ENCODE measurements around the gene PAFAH1B2. TPM values are rescaled to one million over a fixed set of nuclear protein-coding genes. Genes with fewer than 3 reads are reported as not detected.

Gene PAFAH1B2
- total and polyA plus RNA-seq, 2 donors (not counting 3 experiments of a cell fraction or from before 2014, with no cell fraction given): 34.2 to 128 TPM

GRCh38 chr11:117201658-117202305, 57.7 kb downstream of the PAFAH1B2 start:
- H3K27ac ChIP-seq (ENCODE audit: insufficient read depth, low read depth, low read length): no peak overlapping the region

GRCh38 chr11:117202386-117203068, 58.4 kb downstream of the PAFAH1B2 start:
- BruUV-seq (replicated peaks): no TSS peak
- Histone ChIP-seq H3K4me3 (replicated peaks in 1 of 3; ENCODE audit: insufficient read depth in 1 of 3, low read depth in 1 of 3, low read length in 3 of 3) (no peak overlapping the region), H3K9me3 (replicated peaks; ENCODE audit: control insufficient read depth, insufficient read depth, low read length) (no peaks in the 10 kb centered on the region), H3K36me3 (ENCODE audit: control insufficient read depth in 2 of 2, extremely low read depth in 1 of 2, insufficient read depth in 2 of 2, low read length in 2 of 2) (peaks cover 0 to 4% of the 10 kb centered on the region in 2 experiments), H3K27ac (ENCODE audit: insufficient read depth, low read depth, low read length) (no peak overlapping the region), H3K79me2 (ENCODE audit: control insufficient read depth, insufficient read depth, low read length) (no peaks in the 10 kb centered on the region), H3K4me1 (ENCODE audit: control insufficient read depth, extremely low read depth, insufficient read depth, low read length) (peaks cover 9% of the 10 kb centered on the region), H4K20me1 (replicated peaks; ENCODE audit: control insufficient read depth, extremely low read depth, insufficient read depth, low read length) (no peaks in the 10 kb centered on the region), H3K9ac (replicated peaks; ENCODE audit: extremely low read depth, insufficient read depth, low read length) (no peak overlapping the region), H3K9me1 (replicated peaks; ENCODE audit: control insufficient read depth, extremely low read depth, insufficient read depth, low read length) (no peaks in the 10 kb centered on the region), H2AFZ (ENCODE audit: low read depth, low read length) (no peak overlapping the region), H3K27me3 (ENCODE audit: control insufficient read depth in 2 of 2, insufficient read depth in 2 of 2, low read length in 2 of 2) (no peaks in the 10 kb centered on the region), H3K4me2 (ENCODE audit: insufficient read depth, low read length) (no peak overlapping the region)
- DNase-seq (ENCODE audit: low read depth, low spot score) (no peak), FAIRE-seq (no peak)
- ChIA-PET CTCF (interaction anchor here (1.6 kb wide), 1 partner anchor 24 kb away, joined by 6 read pairs; no protein-coding TSS in a partner anchor), POLR2A (no interaction called here)
- intact Hi-C loops (cut with micrococcal nuclease): no loop called here
- dilution Hi-C loops (cut with MboI; ENCODE audit: extremely low pct_ligation_motif_present, low sequenced_read_pairs): no loop called here
- no peak for TF ChIP-seq GATA2 (IDR thresholded peaks at IDR 0.05; ENCODE audit: insufficient read depth, insufficient read length, low read depth, low read length)
- TF ChIP-seq CTCF (IDR thresholded peaks at IDR 0.05; ENCODE audit: extremely low read depth in 1 of 2, insufficient read depth in 1 of 2, low read depth in 1 of 2, low read length in 2 of 2): no peak
- no peak for TF ChIP-seq POLR2A (IDR thresholded peaks at IDR 0.05; ENCODE audit: low read depth, low read length)
- TF ChIP-seq POLR2AphosphoS5 (IDR thresholded peaks at IDR 0.05; ENCODE audit: insufficient read depth, low read depth, low read length): no peak
- no peak for TF ChIP-seq FOS (IDR thresholded peaks at IDR 0.05; ENCODE audit: borderline replicate concordance, insufficient read depth, low read length)
- TF ChIP-seq MAX (IDR thresholded peaks at IDR 0.05; ENCODE audit: insufficient read depth, insufficient read length): no peak
- no peak for TF ChIP-seq EZH2 (IDR thresholded peaks at IDR 0.05; ENCODE audit: borderline replicate concordance, low read depth, low read length, severe bottlenecking)
- TF ChIP-seq MYC (IDR thresholded peaks at IDR 0.05; ENCODE audit: low read depth, low read length): no peak
- TF ChIP-seq JUN (IDR thresholded peaks at IDR 0.05; ENCODE audit: borderline replicate concordance, insufficient read depth, insufficient read length, low read depth): no peak

More at GRCh38 chr11:117201658-117202305, 57.7 kb downstream of the PAFAH1B2 start:
- Histone ChIP-seq H3K79me2 (ENCODE audit: control insufficient read depth, insufficient read depth, low read length) (no peaks in the 10 kb centered on the region), H3K4me2 (ENCODE audit: insufficient read depth, low read length) (no peak overlapping the region), H2AFZ (ENCODE audit: low read depth, low read length) (no peak overlapping the region), H3K4me3 (replicated peaks in 1 of 3; ENCODE audit: insufficient read depth in 1 of 3, low read depth in 1 of 3, low read length in 3 of 3) (no peak overlapping the region), H3K9me3 (replicated peaks; ENCODE audit: control insufficient read depth, insufficient read depth, low read length) (no peaks in the 10 kb centered on the region), H3K36me3 (ENCODE audit: control insufficient read depth in 2 of 2, extremely low read depth in 1 of 2, insufficient read depth in 2 of 2, low read length in 2 of 2) (peaks cover 0 to 4% of the 10 kb centered on the region in 2 experiments), H3K9me1 (replicated peaks; ENCODE audit: control insufficient read depth, extremely low read depth, insufficient read depth, low read length) (no peaks in the 10 kb centered on the region), H3K27me3 (ENCODE audit: control insufficient read depth in 2 of 2, insufficient read depth in 2 of 2, low read length in 2 of 2) (no peaks in the 10 kb centered on the region), H3K9ac (replicated peaks; ENCODE audit: extremely low read depth, insufficient read depth, low read length) (no peak overlapping the region), H3K4me1 (ENCODE audit: control insufficient read depth, extremely low read depth, insufficient read depth, low read length) (peaks cover 9% of the 10 kb centered on the region), H4K20me1 (replicated peaks; ENCODE audit: control insufficient read depth, extremely low read depth, insufficient read depth, low read length) (no peaks in the 10 kb centered on the region)
- no peak for FAIRE-seq
- no peak for DNase-seq (ENCODE audit: low read depth, low spot score)
- no TSS peak for BruUV-seq (replicated peaks)
- dilution Hi-C loops (cut with MboI; ENCODE audit: extremely low pct_ligation_motif_present, low sequenced_read_pairs): no loop called here
- CTCF ChIA-PET: interaction anchor here (0.8 to 1.6 kb wide), 3 partner anchors 20 to 30 kb away, joined by 3 to 6 read pairs (median 3); partner anchors contain the start of gene PCSK7
- intact Hi-C loops (cut with micrococcal nuclease): no loop called here
- no peak for TF ChIP-seq FOS (IDR thresholded peaks at IDR 0.05; ENCODE audit: borderline replicate concordance, insufficient read depth, low read length)
- TF ChIP-seq POLR2A (IDR thresholded peaks at IDR 0.05; ENCODE audit: low read depth, low read length): no peak
- no peak for TF ChIP-seq POLR2AphosphoS5 (IDR thresholded peaks at IDR 0.05; ENCODE audit: insufficient read depth, low read depth, low read length)
- POLR2A ChIA-PET: interaction anchor here (0.7 kb wide), 1 partner anchor 414 kb away, joined by 3 read pairs; the partner anchor contains the start of gene ZPR1

Measured in endothelial cell of umbilical vein (primary cell).